ENCODE results near the gene EXTL2.

DNA sequence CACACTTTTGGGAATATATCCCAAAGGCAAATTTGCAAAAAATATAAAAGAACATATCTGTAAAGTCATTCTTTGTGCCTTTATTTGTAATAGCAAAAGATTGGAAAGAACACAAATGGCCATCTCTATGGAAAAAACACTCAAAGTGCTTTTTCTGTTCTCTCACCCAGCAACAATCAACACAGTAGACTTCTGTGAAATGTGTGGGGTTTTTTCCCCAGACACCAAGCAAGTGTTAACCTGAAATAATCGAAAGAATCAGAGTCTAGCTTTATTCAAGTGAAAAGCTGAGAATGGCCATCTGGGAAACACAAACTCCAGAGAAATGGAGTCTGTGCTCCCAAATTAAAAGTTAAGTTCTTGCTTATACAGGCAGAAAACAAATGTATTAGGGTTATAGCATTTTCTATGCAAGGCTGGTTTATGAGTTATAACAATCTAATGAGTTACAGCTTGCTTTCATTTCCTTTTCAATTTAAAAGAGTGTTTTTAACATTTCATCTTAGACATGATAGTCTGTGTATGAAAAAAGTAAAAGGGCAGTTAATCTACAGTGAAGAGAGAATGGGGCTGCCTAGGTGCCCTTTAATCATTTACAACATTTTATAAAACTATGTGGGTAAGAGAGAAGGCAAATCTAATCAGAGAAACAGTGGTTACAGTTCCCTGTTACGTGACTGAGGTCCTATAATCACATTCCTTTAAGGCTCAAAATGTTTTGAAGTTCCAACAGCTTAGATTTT, 47.8 kb upstream of the EXTL2 start:
- TF ChIP-seq, protein P1, sequence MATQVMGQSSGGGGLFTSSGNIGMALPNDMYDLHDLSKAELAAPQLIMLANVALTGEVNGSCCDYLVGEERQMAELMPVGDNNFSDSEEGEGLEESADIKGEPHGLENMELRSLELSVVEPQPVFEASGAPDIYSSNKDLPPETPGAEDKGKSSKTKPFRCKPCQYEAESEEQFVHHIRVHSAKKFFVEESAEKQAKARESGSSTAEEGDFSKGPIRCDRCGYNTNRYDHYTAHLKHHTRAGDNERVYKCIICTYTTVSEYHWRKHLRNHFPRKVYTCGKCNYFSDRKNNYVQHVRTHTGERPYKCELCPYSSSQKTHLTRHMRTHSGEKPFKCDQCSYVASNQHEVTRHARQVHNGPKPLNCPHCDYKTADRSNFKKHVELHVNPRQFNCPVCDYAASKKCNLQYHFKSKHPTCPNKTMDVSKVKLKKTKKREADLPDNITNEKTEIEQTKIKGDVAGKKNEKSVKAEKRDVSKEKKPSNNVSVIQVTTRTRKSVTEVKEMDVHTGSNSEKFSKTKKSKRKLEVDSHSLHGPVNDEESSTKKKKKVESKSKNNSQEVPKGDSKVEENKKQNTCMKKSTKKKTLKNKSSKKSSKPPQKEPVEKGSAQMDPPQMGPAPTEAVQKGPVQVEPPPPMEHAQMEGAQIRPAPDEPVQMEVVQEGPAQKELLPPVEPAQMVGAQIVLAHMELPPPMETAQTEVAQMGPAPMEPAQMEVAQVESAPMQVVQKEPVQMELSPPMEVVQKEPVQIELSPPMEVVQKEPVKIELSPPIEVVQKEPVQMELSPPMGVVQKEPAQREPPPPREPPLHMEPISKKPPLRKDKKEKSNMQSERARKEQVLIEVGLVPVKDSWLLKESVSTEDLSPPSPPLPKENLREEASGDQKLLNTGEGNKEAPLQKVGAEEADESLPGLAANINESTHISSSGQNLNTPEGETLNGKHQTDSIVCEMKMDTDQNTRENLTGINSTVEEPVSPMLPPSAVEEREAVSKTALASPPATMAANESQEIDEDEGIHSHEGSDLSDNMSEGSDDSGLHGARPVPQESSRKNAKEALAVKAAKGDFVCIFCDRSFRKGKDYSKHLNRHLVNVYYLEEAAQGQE (IDR thresholded peaks at IDR 0.05; ENCODE audit: unreplicated experiment): no peak
- TF ChIP-seq CTCF (conservative IDR thresholded peaks at IDR 0.05; ENCODE audit: low read depth in 2 of 2) (no peak), ZNF462 (CRISPR knock-in tag; IDR thresholded peaks at IDR 0.05) (no peak), POLR2AphosphoS5 (IDR thresholded peaks at IDR 0.05; ENCODE audit: low read depth) (no peak), ZNF331 (CRISPR knock-in tag; IDR thresholded peaks at IDR 0.05; ENCODE audit: low read depth) (no peak), EZH2 (IDR thresholded peaks at IDR 0.05; ENCODE audit: low read depth, unreplicated experiment) (no peak), CREB1 (CRISPR knock-in tag; IDR thresholded peaks at IDR 0.05; ENCODE audit: low read depth) (no peak), EZH2phosphoT487 (IDR thresholded peaks at IDR 0.05; ENCODE audit: unreplicated experiment) (no peak), NANOG (IDR thresholded peaks at IDR 0.05; ENCODE audit: borderline replicate concordance) (no peak), STAT1 (IDR thresholded peaks at IDR 0.05; ENCODE audit: unreplicated experiment) (no peak)
- TF ChIP-seq, protein P2, sequence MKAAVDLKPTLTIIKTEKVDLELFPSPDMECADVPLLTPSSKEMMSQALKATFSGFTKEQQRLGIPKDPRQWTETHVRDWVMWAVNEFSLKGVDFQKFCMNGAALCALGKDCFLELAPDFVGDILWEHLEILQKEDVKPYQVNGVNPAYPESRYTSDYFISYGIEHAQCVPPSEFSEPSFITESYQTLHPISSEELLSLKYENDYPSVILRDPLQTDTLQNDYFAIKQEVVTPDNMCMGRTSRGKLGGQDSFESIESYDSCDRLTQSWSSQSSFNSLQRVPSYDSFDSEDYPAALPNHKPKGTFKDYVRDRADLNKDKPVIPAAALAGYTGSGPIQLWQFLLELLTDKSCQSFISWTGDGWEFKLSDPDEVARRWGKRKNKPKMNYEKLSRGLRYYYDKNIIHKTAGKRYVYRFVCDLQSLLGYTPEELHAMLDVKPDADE (IDR thresholded peaks at IDR 0.05): no peak
